Measurements from ENCODE around the gene PAOX. TPM values are rescaled to one million over a fixed set of nuclear protein-coding genes. Genes with fewer than 3 reads are reported as not detected.
"Not testable (repeated sequence)": the region's sequence is repeated elsewhere in the genome, so short reads cannot be mapped to it uniquely, and the experiment has no call there.

PAOX gene
- polyA plus RNA-seq, 1 experiment = 4.5 TPM

- DNase-seq (ENCODE audit: low read depth) = no peak
- H3K27me3 ChIP-seq (ENCODE audit: control insufficient read depth, insufficient read depth, low read length) = no peaks in the 10 kb centered on the region
- POLR2A ChIA-PET = no interaction called here
- CTCF ChIA-PET = no interaction called here
- H3K4me3 ChIP-seq (ENCODE audit: low read depth, low read length) = no peak overlapping the region
- peaks cover 34% of the 10 kb centered on the region for H3K36me3 ChIP-seq (ENCODE audit: control insufficient read depth, insufficient read depth, low read length)
- TF ChIP-seq CTCF (IDR thresholded peaks at IDR 0.05; ENCODE audit: insufficient read depth, low read depth, low read length) = no peak
Measured at GRCh38 chr10:133365461-133366129, 13.5 kb upstream of the PAOX start.

- POLR2A ChIA-PET = no interaction called here
- no peak for DNase-seq (ENCODE audit: low read depth)
Measured at GRCh38 chr10:133366130-133366478, 13.0 kb upstream of the PAOX start.

GRCh38 chr10:133366751-133367150 is 12.3 kb upstream of the PAOX start:
- Histone ChIP-seq H3K36me3 (ENCODE audit: control insufficient read depth, insufficient read depth, low read length) (peaks cover 38% of the 10 kb centered on the region), H3K4me3 (ENCODE audit: low read depth, low read length) (no peak overlapping the region), H3K27me3 (ENCODE audit: control insufficient read depth, insufficient read depth, low read length) (no peaks in the 10 kb centered on the region)
- ChIA-PET CTCF (no interaction called here), POLR2A (no interaction called here)
- DNase-seq (ENCODE audit: low read depth) = no peak
- TF ChIP-seq CTCF (IDR thresholded peaks at IDR 0.05; ENCODE audit: insufficient read depth, low read depth, low read length) = no peak

More at GRCh38 chr10:133366130-133366478, 13.0 kb upstream of the PAOX start:
- TF ChIP-seq CTCF (IDR thresholded peaks at IDR 0.05; ENCODE audit: insufficient read depth, low read depth, low read length) = no peak
- H3K4me3 ChIP-seq (ENCODE audit: low read depth, low read length) = no peak overlapping the region
- H3K27me3 ChIP-seq (ENCODE audit: control insufficient read depth, insufficient read depth, low read length) = no peaks in the 10 kb centered on the region
- peaks cover 35% of the 10 kb centered on the region for H3K36me3 ChIP-seq (ENCODE audit: control insufficient read depth, insufficient read depth, low read length)
- CTCF ChIA-PET = no interaction called here

GRCh38 chr10:133367461-133367860 is 11.6 kb upstream of the PAOX start:
- peaks cover 38% of the 10 kb centered on the region for H3K36me3 ChIP-seq (ENCODE audit: control insufficient read depth, insufficient read depth, low read length)
- H3K27me3 ChIP-seq (ENCODE audit: control insufficient read depth, insufficient read depth, low read length); CTCF ChIA-PET; DNase-seq (ENCODE audit: low read depth); POLR2A ChIA-PET; H3K4me3 ChIP-seq (ENCODE audit: low read depth, low read length): not testable (repeated sequence)

GRCh38 chr10:133368153-133368552 is 10.9 kb upstream of the PAOX start:
- ChIA-PET POLR2A (no interaction called here), CTCF (no interaction called here)
- Histone ChIP-seq H3K4me3 (ENCODE audit: low read depth, low read length) (no peak overlapping the region), H3K36me3 (ENCODE audit: control insufficient read depth, insufficient read depth, low read length) (peaks cover 38% of the 10 kb centered on the region), H3K27me3 (ENCODE audit: control insufficient read depth, insufficient read depth, low read length) (no peaks in the 10 kb centered on the region)
- TF ChIP-seq CTCF (IDR thresholded peaks at IDR 0.05; ENCODE audit: insufficient read depth, low read depth, low read length) = no peak
- no peak for DNase-seq (ENCODE audit: low read depth)

Data from BJ (cell line).